ENCODE results near the gene NUP88. TPM values are rescaled to one million over a fixed set of nuclear protein-coding genes. Genes with fewer than 3 reads are reported as not detected.

Gene NUP88
- total and polyA plus RNA-seq, 2 experiments from 2014 or later, result 42.9 TPM

DNA sequence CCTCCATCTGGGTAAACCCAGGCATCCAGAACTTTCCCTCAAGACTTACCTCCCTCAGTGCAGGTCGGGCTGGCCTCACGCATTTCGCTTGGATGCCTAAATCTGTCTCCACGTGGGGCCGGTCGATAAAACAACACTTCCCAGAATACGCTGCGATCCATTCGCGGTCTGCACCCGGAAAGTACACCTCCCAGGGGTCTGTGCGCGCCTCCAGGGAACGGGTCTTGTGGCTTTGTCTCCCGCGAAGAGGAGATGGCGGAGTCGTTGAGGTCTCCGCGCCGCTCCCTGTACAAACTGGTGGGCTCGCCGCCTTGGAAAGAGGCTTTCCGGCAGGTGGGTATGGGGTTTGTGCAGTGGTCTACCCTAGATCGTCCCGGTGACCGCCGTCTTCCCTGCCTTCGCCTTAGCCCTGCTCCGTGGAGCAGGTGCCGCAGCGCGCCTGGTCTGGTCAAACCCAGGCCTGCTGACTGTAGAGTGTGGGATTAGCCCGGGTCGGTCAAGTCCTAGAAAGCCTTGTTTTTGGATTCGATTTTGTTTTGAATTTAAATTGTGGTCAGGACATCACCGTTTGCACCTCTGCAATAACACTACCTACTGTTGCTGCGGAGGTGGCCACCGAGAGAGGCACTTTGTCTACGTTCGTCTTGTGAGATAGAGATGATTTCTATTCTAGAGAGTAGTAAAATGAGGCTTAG is 644 bp upstream of the NUP88 start, which contains the start of gene RPAIN:
Gene RPAIN, plus strand, starts transcription at position 224 of the 695 bp plus-strand sequence. Its CDS starts 29 bp downstream, at position 253.
- peak within 1 kb of the TSS; percentile 98 for H3K4me2 ChIP-seq (ENCODE audit: unreplicated experiment)
- peak; percentile 86 for DNase-seq
- 0% methylated on average over 41 of the region's 41 CpGs for WGBS, 2 experiments (ENCODE audit: low coverage in 1 of 2, low lambda C conversion rate in 2 of 2, missing lambda C conversion rate in 2 of 2)
- H3K36me3 ChIP-seq (ENCODE audit: low read depth), result no peaks in the 10 kb centered on the region; the same call in 1 of the 2 replicates
- peaks cover 55% of the 10 kb centered on the region for H3K79me2 ChIP-seq (ENCODE audit: insufficient read depth)
- H3K4me3 ChIP-seq, result peak within 1 kb of the TSS; percentile 96
- peaks cover 16% of the 10 kb centered on the region for H3F3A ChIP-seq (ENCODE audit: insufficient read depth)
- no peaks in the 10 kb centered on the region for H3K27me3 ChIP-seq (replicated peaks; ENCODE audit: insufficient read depth)
- H3K9ac ChIP-seq, result peak within 1 kb of the TSS; percentile 94
- TF ChIP-seq EZH2 (IDR thresholded peaks at IDR 0.05; ENCODE audit: insufficient read depth, poor library complexity, severe bottlenecking) (no peak), EZH2phosphoT487 (IDR thresholded peaks at IDR 0.05; ENCODE audit: insufficient read depth, low read depth) (no peak)
- no peaks in the 10 kb centered on the region for H3K9me2 ChIP-seq (ENCODE audit: insufficient read depth)
- peak within 1 kb of the TSS; percentile 98 for H2AFZ ChIP-seq
- H4K20me1 ChIP-seq (ENCODE audit: insufficient read depth), result no peaks in the 10 kb centered on the region
- peaks cover 21% of the 10 kb centered on the region for H3K4me1 ChIP-seq (ENCODE audit: insufficient read depth)
- H3K27ac ChIP-seq, result peak within 1 kb of the TSS; percentile 85
- H3K9me3 ChIP-seq (ENCODE audit: low read depth), result no peaks in the 10 kb centered on the region
- in situ Hi-C loops (cut with MboI), result no loop called here

DNA sequence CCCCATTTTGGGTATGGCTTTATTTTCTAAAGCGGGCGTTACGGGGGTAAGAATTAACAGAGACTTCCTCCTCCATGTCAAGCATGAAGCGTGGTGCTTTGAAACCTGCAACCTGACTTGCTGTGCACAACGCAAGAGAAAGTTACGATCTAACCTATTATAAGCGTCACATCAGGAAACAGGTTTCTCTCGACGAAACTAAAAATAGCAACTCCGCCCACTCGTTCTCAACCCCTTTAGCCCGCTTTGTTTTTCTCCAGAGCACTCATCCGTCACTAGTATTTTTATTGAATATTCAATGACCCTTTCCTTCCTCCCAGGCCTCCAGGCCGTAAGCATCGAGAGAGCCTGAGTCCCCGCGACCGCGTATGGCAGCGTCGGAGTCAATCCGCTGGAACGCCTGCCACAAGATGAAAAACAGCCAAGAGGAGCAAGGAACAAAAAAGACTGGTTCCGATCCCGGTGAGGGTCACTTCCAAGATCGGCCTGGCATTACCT is 555 bp downstream of the NUP88 start:
- Histone ChIP-seq H3K4me1 (ENCODE audit: insufficient read depth) (peaks cover 27% of the 10 kb centered on the region), H3K9ac (peak overlapping the region; percentile 94), H3K79me2 (ENCODE audit: insufficient read depth) (peaks cover 57% of the 10 kb centered on the region), H3K27me3 (replicated peaks; ENCODE audit: insufficient read depth) (no peaks in the 10 kb centered on the region), H3K4me3 (peak overlapping the region; percentile 96), H3K36me3 (ENCODE audit: low read depth) (no peaks in the 10 kb centered on the region; the same call in 1 of the 2 replicates), H3K9me2 (ENCODE audit: insufficient read depth) (no peaks in the 10 kb centered on the region), H3K9me3 (ENCODE audit: low read depth) (no peaks in the 10 kb centered on the region), H2AFZ (peak overlapping the region; percentile 98), H4K20me1 (ENCODE audit: insufficient read depth) (no peaks in the 10 kb centered on the region), H3F3A (ENCODE audit: insufficient read depth) (peaks cover 26% of the 10 kb centered on the region), H3K4me2 (ENCODE audit: unreplicated experiment) (peak overlapping the region; percentile 98), H3K27ac (peak overlapping the region; percentile 85)
- 0 to 2% methylated on average over 26 of the region's 26 CpGs for WGBS, 2 experiments (ENCODE audit: low coverage in 1 of 2, low lambda C conversion rate in 2 of 2, missing lambda C conversion rate in 2 of 2)
- in situ Hi-C loops (cut with MboI), result no loop called here
- DNase-seq, result peak; percentile 69
- no peak for TF ChIP-seq EZH2phosphoT487 (IDR thresholded peaks at IDR 0.05; ENCODE audit: insufficient read depth, low read depth)
- no peak for TF ChIP-seq EZH2 (IDR thresholded peaks at IDR 0.05; ENCODE audit: insufficient read depth, poor library complexity, severe bottlenecking)

- H3K9me3 ChIP-seq (ENCODE audit: low read depth), result no peaks in the 10 kb centered on the region
- H4K20me1 ChIP-seq (ENCODE audit: insufficient read depth), result no peaks in the 10 kb centered on the region
- no peak overlapping the region for H3K4me2 ChIP-seq (ENCODE audit: unreplicated experiment)
- H3K9ac ChIP-seq, result no peak overlapping the region
- 100% methylated on average over 2 of the region's 2 CpGs for WGBS, 2 experiments (ENCODE audit: low coverage in 1 of 2, low lambda C conversion rate in 2 of 2, missing lambda C conversion rate in 2 of 2)
- peaks cover 31% of the 10 kb centered on the region for H3K4me1 ChIP-seq (ENCODE audit: insufficient read depth)
- H3K36me3 ChIP-seq (ENCODE audit: low read depth), result peaks cover 13% of the 10 kb centered on the region; the same call in 1 of the 2 replicates
- peaks cover 72% of the 10 kb centered on the region for H3K79me2 ChIP-seq (ENCODE audit: insufficient read depth)
- peaks cover 31% of the 10 kb centered on the region for H3F3A ChIP-seq (ENCODE audit: insufficient read depth)
- H3K4me3 ChIP-seq, result no peak overlapping the region
- in situ Hi-C loops (cut with MboI), result no loop called here
- TF ChIP-seq EZH2phosphoT487 (IDR thresholded peaks at IDR 0.05; ENCODE audit: insufficient read depth, low read depth) (no peak), EZH2 (IDR thresholded peaks at IDR 0.05; ENCODE audit: insufficient read depth, poor library complexity, severe bottlenecking) (no peak)
- DNase-seq, result no peak
- no peaks in the 10 kb centered on the region for H3K27me3 ChIP-seq (replicated peaks; ENCODE audit: insufficient read depth)
- no peak overlapping the region for H3K27ac ChIP-seq
- no peak overlapping the region for H2AFZ ChIP-seq
- no peaks in the 10 kb centered on the region for H3K9me2 ChIP-seq (ENCODE audit: insufficient read depth)
Observed at GRCh38 chr17:5416901-5417300, 2.6 kb downstream of the NUP88 start.

DNA sequence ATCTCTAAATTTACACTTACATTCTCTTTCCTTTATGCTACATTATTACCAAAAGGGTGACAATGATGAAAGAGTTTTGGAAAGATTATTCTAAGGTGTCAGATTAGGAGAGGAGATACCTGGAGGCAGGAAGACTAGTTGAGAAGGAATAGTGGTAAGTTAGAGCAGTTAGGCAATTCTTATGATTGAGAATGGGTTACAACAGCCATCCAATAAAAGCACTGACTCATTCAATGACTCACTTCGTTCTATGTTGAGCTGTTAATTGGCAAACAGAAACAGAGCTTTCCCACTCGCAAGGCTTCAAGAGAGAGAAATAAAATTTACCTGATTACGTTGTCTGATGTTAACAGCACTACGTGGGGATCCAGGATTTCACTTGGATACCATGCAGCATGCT is 5.8 kb downstream of the NUP88 start:
- H4K20me1 ChIP-seq (ENCODE audit: insufficient read depth), result no peaks in the 10 kb centered on the region
- in situ Hi-C loops (cut with MboI), result no loop called here
- no peaks in the 10 kb centered on the region for H3K27me3 ChIP-seq (replicated peaks; ENCODE audit: insufficient read depth)
- peak; percentile 95 for DNase-seq
- no peaks in the 10 kb centered on the region for H3K9me3 ChIP-seq (ENCODE audit: low read depth)
- 8 to 13% methylated on average over 4 of the region's 4 CpGs for WGBS, 2 experiments (ENCODE audit: low coverage in 1 of 2, low lambda C conversion rate in 2 of 2, missing lambda C conversion rate in 2 of 2)
- peak overlapping the region; percentile 86 for H3K27ac ChIP-seq
- H2AFZ ChIP-seq, result no peak overlapping the region
- H3K4me3 ChIP-seq, result peak overlapping the region; percentile 40
- H3K36me3 ChIP-seq (ENCODE audit: low read depth), result peaks cover 43% of the 10 kb centered on the region
- no peak for TF ChIP-seq EZH2 (IDR thresholded peaks at IDR 0.05; ENCODE audit: insufficient read depth, poor library complexity, severe bottlenecking)
- no peak for TF ChIP-seq EZH2phosphoT487 (IDR thresholded peaks at IDR 0.05; ENCODE audit: insufficient read depth, low read depth)
- H3K9ac ChIP-seq, result peak overlapping the region; percentile 58
- H3K79me2 ChIP-seq (ENCODE audit: insufficient read depth), result peaks cover 72% of the 10 kb centered on the region
- peak overlapping the region; percentile 59 for H3K4me2 ChIP-seq (ENCODE audit: unreplicated experiment)
- H3F3A ChIP-seq (ENCODE audit: insufficient read depth), result peaks cover 27% of the 10 kb centered on the region
- no peaks in the 10 kb centered on the region for H3K9me2 ChIP-seq (ENCODE audit: insufficient read depth)
- H3K4me1 ChIP-seq (ENCODE audit: insufficient read depth), result peaks cover 24% of the 10 kb centered on the region

All from GM23248 (cell line).